HFF-Myc (cell line): Measurements from ENCODE around the gene SCRN2.

ENCODE experiments used
- DNase-seq: peaks from one replicate; pipeline ENCODE4 v3.0.0-alpha.2; 2011; ENCODE audit warnings: low read depth; ENCODE audit errors: extremely low read depth
- H3K4me3 ChIP-seq: replicated peaks from 2 replicates; pipeline ENCODE4 v1.5.1; 2011; ENCODE audit warnings: low read depth, mild to moderate bottlenecking, control low read depth, low read length
- TF ChIP-seq, protein P1 (sequence below): IDR thresholded peaks from 2 replicates; pipeline ENCODE4 v1.5.1; 2012; ENCODE audit warnings: mild to moderate bottlenecking, low read depth, low read length, control low read depth; ENCODE audit errors: missing control alignments

SCRN2 gene

GRCh38 chr17:47804461-47804860 lies 36.6 kb downstream of the SCRN2 start:
- DNase-seq: no peak
- no peak overlapping the region for H3K4me3 ChIP-seq
- TF ChIP-seq, protein P1, sequence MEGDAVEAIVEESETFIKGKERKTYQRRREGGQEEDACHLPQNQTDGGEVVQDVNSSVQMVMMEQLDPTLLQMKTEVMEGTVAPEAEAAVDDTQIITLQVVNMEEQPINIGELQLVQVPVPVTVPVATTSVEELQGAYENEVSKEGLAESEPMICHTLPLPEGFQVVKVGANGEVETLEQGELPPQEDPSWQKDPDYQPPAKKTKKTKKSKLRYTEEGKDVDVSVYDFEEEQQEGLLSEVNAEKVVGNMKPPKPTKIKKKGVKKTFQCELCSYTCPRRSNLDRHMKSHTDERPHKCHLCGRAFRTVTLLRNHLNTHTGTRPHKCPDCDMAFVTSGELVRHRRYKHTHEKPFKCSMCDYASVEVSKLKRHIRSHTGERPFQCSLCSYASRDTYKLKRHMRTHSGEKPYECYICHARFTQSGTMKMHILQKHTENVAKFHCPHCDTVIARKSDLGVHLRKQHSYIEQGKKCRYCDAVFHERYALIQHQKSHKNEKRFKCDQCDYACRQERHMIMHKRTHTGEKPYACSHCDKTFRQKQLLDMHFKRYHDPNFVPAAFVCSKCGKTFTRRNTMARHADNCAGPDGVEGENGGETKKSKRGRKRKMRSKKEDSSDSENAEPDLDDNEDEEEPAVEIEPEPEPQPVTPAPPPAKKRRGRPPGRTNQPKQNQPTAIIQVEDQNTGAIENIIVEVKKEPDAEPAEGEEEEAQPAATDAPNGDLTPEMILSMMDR: no peak

DNA sequence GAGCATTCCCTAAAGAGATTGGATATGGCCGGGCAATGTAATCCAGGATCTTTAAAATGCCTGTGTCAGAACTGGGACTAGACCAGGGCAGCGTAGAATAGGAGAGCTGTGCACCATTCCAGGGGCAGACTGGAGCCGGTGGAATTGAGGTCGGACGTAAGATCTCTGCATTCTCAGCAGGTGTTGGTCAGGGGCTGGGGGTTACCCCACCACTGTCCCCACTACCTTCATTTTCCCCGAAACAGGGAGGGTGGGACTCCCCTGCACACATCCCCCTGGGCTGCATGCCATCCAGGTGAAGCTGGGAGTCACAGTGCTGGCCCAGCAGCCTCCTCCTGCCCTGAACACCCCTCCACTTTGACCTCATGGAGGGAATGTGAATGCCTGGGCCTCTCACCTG lies 37.3 kb downstream of the SCRN2 start:
- TF ChIP-seq, protein P1: no peak
- no peak overlapping the region for H3K4me3 ChIP-seq
- no peak for DNase-seq

- H3K4me3 ChIP-seq: no peak overlapping the region
- DNase-seq: no peak
- TF ChIP-seq, protein P1: no peak
Measured at GRCh38 chr17:47803201-47803600, 37.9 kb downstream of the SCRN2 start.

DNA sequence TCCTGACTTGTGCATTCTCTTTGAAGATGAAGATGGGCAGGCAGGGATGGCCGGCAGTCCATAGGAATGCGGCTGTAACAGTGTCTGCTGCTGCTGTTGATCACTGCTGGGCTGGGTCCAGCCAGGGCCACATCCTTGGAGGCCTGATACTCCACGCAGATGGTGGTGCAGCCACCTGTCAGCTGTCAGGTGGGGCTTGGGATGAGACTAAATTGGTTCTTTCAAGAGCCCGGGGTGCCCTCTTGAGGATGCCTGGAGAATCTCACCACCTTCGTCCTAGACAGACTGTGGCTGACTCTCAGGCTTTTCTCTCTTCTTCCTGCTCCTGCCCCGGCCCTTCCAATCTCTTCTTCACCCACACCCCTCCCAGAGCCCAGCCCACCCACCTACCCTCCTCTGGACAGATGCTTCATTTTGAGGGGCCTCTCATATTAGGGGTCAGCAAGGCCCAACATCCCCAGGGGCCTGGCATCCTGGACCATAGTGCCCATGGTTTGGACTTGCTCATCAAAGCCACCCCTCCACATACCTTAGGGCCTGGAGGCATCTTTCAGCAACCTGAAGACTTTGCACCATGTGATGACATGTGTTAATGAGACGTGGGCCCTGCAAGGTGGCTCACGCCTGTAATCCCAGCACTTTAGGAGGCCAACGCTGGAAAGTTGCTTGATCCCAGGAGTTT lies 38.6 kb downstream of the SCRN2 start:
- TF ChIP-seq, protein P1: peak; percentile 65
- no peak for DNase-seq
- no peak overlapping the region for H3K4me3 ChIP-seq

- no peak overlapping the region for H3K4me3 ChIP-seq
- no peak for DNase-seq
- TF ChIP-seq, protein P1: no peak
Measured at GRCh38 chr17:47801906-47802305, 39.2 kb downstream of the SCRN2 start.

DNA sequence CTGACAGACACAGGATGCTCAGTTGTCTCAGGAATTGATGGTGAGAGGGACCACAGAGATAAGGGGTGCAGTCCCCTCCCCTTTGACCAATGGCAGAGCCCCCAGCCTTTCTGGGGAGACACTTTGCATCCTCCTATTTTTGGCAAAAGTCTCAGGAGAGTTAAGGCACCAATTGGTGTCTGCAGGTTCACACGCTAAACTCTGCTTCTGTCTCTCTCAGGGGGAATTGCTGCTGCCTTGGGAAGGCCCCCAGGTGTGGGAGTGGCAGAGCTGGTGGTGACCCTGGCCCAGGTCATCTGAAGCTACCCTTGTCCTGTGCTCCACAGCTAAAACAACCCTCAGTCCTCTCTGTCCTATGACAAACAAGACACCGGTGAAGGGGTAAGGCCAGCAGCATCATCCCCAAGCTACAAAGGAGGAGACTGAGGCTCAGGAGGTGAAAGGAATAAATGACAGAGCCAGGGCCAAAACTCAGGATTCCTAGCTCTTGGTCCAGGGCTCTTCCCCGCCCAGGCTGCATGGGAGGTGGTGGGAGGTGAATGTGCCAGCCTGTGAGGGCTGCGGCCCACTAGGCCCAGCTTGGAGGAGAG lies 39.8 kb downstream of the SCRN2 start:
- no peak for DNase-seq
- no peak overlapping the region for H3K4me3 ChIP-seq
- TF ChIP-seq, protein P1: no peak
